Measurements from ENCODE around the gene GARIN3. TPM values are rescaled to one million over a fixed set of nuclear protein-coding genes. Genes with fewer than 3 reads are reported as not detected.

GARIN3 gene
- total and polyA plus RNA-seq, 12 donors: not detected

DNA sequence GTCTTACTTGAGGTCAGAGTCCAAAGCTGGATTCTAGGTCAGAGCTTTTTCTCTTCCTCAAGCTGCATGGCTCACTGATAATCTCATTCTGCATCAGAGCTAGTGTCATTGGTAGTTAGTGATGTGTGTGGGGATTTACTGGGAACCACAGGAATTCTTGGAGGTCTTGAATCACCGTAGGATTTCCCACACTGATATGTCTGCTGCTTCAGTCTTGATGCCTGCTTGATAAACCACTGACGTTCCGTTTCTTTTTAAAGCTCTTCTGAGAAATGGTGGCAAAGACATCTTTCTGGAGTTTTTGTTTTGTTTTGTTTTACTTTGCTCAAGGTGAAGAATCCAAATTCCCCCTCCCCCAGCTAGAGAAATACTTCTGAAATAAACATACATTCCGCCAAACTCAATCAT, 1.2 kb upstream of the GARIN3 start:
- intact Hi-C loops (cut with DNase I): no loop called here
- DNase-seq: no peak

DNA sequence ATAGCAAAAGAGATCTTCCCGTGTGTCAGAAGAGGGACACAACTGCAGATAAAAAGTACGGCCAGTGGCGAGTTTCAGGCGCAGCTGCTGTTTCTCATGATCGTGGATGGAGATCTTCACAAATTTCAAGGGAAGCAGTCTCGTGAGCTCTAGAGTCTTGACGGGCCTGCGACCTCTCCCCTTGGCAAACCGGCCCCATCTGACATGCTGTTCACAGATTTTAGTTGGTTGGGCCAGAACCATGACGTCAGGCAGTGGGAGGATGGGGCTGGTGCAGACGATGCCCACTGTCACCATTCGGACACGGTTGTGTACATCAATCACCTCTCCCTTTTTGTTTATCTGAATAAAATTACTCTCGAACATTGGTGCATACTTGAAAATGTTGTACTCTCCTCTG, 396 bp downstream of the GARIN3 start:
- Histone ChIP-seq H3K27me3 (no peaks in the 10 kb centered on the region), H3K27ac (no peak overlapping the region), H3K36me3 (replicated peaks in 1 of 2) (no peaks in the 10 kb centered on the region), H3K4me3 (no peak overlapping the region), H3K9me3 (replicated peaks in 1 of 3) (no peaks in the 10 kb centered on the region), H3K4me1 (replicated peaks in 1 of 2) (no peaks in the 10 kb centered on the region)
- TF ChIP-seq POLR2A (IDR thresholded peaks at IDR 0.05): no peak
- TF ChIP-seq, protein P1, sequence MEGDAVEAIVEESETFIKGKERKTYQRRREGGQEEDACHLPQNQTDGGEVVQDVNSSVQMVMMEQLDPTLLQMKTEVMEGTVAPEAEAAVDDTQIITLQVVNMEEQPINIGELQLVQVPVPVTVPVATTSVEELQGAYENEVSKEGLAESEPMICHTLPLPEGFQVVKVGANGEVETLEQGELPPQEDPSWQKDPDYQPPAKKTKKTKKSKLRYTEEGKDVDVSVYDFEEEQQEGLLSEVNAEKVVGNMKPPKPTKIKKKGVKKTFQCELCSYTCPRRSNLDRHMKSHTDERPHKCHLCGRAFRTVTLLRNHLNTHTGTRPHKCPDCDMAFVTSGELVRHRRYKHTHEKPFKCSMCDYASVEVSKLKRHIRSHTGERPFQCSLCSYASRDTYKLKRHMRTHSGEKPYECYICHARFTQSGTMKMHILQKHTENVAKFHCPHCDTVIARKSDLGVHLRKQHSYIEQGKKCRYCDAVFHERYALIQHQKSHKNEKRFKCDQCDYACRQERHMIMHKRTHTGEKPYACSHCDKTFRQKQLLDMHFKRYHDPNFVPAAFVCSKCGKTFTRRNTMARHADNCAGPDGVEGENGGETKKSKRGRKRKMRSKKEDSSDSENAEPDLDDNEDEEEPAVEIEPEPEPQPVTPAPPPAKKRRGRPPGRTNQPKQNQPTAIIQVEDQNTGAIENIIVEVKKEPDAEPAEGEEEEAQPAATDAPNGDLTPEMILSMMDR (IDR thresholded peaks at IDR 0.05): no peak
- 81 to 86% (median 84%) methylated on average over 14 of the region's 14 CpGs for WGBS, 4 donors
- intact Hi-C loops (cut with DNase I): no loop called here
- no peak for DNase-seq

More for the DNA sequence above, 1.2 kb upstream of the GARIN3 start:
- no peak overlapping the region for H3K27ac ChIP-seq
- no peaks in the 10 kb centered on the region for H3K4me1 ChIP-seq (replicated peaks in 1 of 2)
- no peaks in the 10 kb centered on the region for H3K9me3 ChIP-seq (replicated peaks in 1 of 3)
- TF ChIP-seq POLR2A (IDR thresholded peaks at IDR 0.05): no peak
- TF ChIP-seq, protein P1 (IDR thresholded peaks at IDR 0.05): no peak
- 58 to 67% (median 65%) methylated on average over 4 of the region's 4 CpGs for WGBS, 4 donors
- H3K27me3 ChIP-seq: no peaks in the 10 kb centered on the region
- H3K4me3 ChIP-seq: no peak overlapping the region
- no peaks in the 10 kb centered on the region for H3K36me3 ChIP-seq (replicated peaks in 1 of 2)

DNA sequence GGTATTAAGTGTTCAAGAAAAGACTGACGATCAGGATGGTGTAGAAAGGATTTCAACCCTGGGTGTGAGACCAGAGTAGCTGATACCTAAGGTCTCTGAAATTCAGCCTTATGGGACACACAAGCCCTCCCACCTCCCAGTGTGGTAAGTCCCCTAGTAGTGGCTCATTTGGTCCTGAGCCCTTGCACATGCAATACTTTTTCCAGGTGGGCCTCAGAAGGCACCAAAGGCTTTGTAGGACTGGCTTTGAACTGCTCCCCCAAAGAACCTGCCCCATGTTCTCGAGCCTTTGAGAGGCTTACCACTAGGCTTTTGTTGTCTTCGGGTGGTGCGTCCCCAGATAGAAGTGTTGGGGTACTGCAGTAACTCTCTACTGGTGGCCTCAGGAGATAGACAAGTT, 803 bp downstream of the GARIN3 start:
- no peak overlapping the region for H3K4me3 ChIP-seq
- no peak for DNase-seq
- no peaks in the 10 kb centered on the region for H3K27me3 ChIP-seq
- intact Hi-C loops (cut with DNase I): no loop called here
- no peaks in the 10 kb centered on the region for H3K9me3 ChIP-seq (replicated peaks in 1 of 3)
- no peaks in the 10 kb centered on the region for H3K4me1 ChIP-seq (replicated peaks in 1 of 2)
- 64 to 92% (median 87%) methylated on average over 1 to 4 of the region's 4 CpGs for WGBS, 4 donors
- no peak overlapping the region for H3K27ac ChIP-seq
- no peaks in the 10 kb centered on the region for H3K36me3 ChIP-seq (replicated peaks in 1 of 2)
- no peak for TF ChIP-seq POLR2A (IDR thresholded peaks at IDR 0.05)
- TF ChIP-seq, protein P1 (IDR thresholded peaks at IDR 0.05): no peak

DNA sequence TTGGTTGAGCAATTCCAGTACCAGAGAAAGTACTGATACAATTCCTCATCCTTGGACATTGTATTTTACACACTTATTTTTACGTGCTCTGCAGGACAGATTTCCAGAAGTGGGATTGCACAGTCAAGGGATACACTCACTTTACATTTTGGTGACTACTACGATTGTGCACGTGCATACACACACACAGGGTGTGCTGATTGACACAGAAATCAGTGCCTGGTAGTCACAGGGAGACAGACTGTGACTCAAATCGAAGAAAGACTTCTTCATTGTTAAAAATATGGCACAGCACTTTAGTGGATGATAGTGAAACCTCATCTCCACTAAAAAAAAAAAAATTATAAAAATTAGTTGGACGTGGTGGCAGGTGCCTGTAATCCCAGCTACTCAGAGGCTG, 1.5 kb downstream of the GARIN3 start:
- H3K4me3 ChIP-seq: no peak overlapping the region
- 71 to 83% (median 78%) methylated on average over 5 of the region's 5 CpGs for WGBS, 4 donors
- no peaks in the 10 kb centered on the region for H3K4me1 ChIP-seq (replicated peaks in 1 of 2)
- H3K27me3 ChIP-seq: peaks cover 1% of the 10 kb centered on the region
- no peak overlapping the region for H3K27ac ChIP-seq
- intact Hi-C loops (cut with DNase I): no loop called here
- no peak for DNase-seq
- H3K9me3 ChIP-seq (replicated peaks in 1 of 3): no peaks in the 10 kb centered on the region
- no peaks in the 10 kb centered on the region for H3K36me3 ChIP-seq (replicated peaks in 1 of 2)
- TF ChIP-seq, protein P1 (IDR thresholded peaks at IDR 0.05): no peak
- TF ChIP-seq POLR2A (IDR thresholded peaks at IDR 0.05): no peak

All from adrenal gland (tissue), 12 donors.